Measurements from ENCODE around the gene CD55. TPM values are rescaled to one million over a fixed set of nuclear protein-coding genes. Genes with fewer than 3 reads are reported as not detected.

The CD55 gene
- total and polyA plus RNA-seq, 4 donors, result 160 to 293 (median 255) TPM

GRCh38 chr1:207298186-207298585, 23.3 kb upstream of the CD55 start:
- Histone ChIP-seq H3K4me3 (no peak overlapping the region), H3K9me3 (ENCODE audit: control insufficient read depth in 4 of 4, insufficient read depth in 3 of 4, low read length in 3 of 4) (no peaks in the 10 kb centered on the region), H3K27me3 (ENCODE audit: control insufficient read depth in 3 of 3, insufficient read depth in 3 of 3, low read length in 2 of 3) (no peaks in the 10 kb centered on the region), H3K4me1 (ENCODE audit: control insufficient read depth in 5 of 5, insufficient read depth in 5 of 5, low read length in 5 of 5) (peaks cover 0 to 3% (median 0%) of the 10 kb centered on the region in 5 donors), H3K27ac (ENCODE audit: low read depth in 1 of 2, low read length in 1 of 2) (peak overlapping the region in 1 of 2 donors; percentile 53), H3K36me3 (ENCODE audit: control insufficient read depth in 4 of 4, insufficient read depth in 4 of 4, low read length in 4 of 4) (no peaks in the 10 kb centered on the region), H3K9ac (ENCODE audit: insufficient read depth in 1 of 2, low read length in 2 of 2) (no peak overlapping the region)
- TF ChIP-seq, protein P1, sequence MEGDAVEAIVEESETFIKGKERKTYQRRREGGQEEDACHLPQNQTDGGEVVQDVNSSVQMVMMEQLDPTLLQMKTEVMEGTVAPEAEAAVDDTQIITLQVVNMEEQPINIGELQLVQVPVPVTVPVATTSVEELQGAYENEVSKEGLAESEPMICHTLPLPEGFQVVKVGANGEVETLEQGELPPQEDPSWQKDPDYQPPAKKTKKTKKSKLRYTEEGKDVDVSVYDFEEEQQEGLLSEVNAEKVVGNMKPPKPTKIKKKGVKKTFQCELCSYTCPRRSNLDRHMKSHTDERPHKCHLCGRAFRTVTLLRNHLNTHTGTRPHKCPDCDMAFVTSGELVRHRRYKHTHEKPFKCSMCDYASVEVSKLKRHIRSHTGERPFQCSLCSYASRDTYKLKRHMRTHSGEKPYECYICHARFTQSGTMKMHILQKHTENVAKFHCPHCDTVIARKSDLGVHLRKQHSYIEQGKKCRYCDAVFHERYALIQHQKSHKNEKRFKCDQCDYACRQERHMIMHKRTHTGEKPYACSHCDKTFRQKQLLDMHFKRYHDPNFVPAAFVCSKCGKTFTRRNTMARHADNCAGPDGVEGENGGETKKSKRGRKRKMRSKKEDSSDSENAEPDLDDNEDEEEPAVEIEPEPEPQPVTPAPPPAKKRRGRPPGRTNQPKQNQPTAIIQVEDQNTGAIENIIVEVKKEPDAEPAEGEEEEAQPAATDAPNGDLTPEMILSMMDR (IDR thresholded peaks at IDR 0.05; ENCODE audit: control extremely low read depth, extremely low read depth), result no peak
- peak; percentile 44 for ATAC-seq (ENCODE audit: insufficient read depth, low FRiP score)
- DNase-seq, result no peak
- 40 to 61% methylated on average over 2 of the region's 2 CpGs for WGBS, 2 donors

- peak in 2 of 3 donors; percentile 31 to 49 for DNase-seq
- Histone ChIP-seq H3K4me3 (no peak overlapping the region), H3K9me3 (ENCODE audit: control insufficient read depth in 4 of 4, insufficient read depth in 3 of 4, low read length in 3 of 4) (no peaks in the 10 kb centered on the region), H3K4me1 (ENCODE audit: control insufficient read depth in 5 of 5, insufficient read depth in 5 of 5, low read length in 5 of 5) (peaks cover 0 to 3% (median 0%) of the 10 kb centered on the region in 5 donors), H3K9ac (ENCODE audit: insufficient read depth in 1 of 2, low read length in 2 of 2) (no peak overlapping the region), H3K36me3 (ENCODE audit: control insufficient read depth in 4 of 4, insufficient read depth in 4 of 4, low read length in 4 of 4) (no peaks in the 10 kb centered on the region), H3K27ac (ENCODE audit: low read depth in 1 of 2, low read length in 1 of 2) (peak overlapping the region in 1 of 2 donors; percentile 1), H3K27me3 (ENCODE audit: control insufficient read depth in 3 of 3, insufficient read depth in 3 of 3, low read length in 2 of 3) (no peaks in the 10 kb centered on the region)
- TF ChIP-seq, protein P1 (IDR thresholded peaks at IDR 0.05; ENCODE audit: control extremely low read depth, extremely low read depth), result no peak
- WGBS, 2 donors, result 42 to 56% methylated on average over 4 of the region's 4 CpGs
- peak; percentile 76 for ATAC-seq (ENCODE audit: insufficient read depth, low FRiP score)
Observed at GRCh38 chr1:207298636-207299398, 22.7 kb upstream of the CD55 start.

GRCh38 chr1:207300970-207301369, 20.5 kb upstream of the CD55 start:
- ATAC-seq (ENCODE audit: insufficient read depth, low FRiP score) (no peak), DNase-seq (no peak)
- TF ChIP-seq, protein P1 (IDR thresholded peaks at IDR 0.05; ENCODE audit: control extremely low read depth, extremely low read depth), result no peak
- no peaks in the 10 kb centered on the region for H3K9me3 ChIP-seq (ENCODE audit: control insufficient read depth in 4 of 4, insufficient read depth in 3 of 4, low read length in 3 of 4)
- H3K9ac ChIP-seq (ENCODE audit: insufficient read depth in 1 of 2, low read length in 2 of 2), result no peak overlapping the region
- H3K4me3 ChIP-seq, result no peak overlapping the region
- peaks cover 0 to 3% (median 0%) of the 10 kb centered on the region in 5 donors for H3K4me1 ChIP-seq (ENCODE audit: control insufficient read depth in 5 of 5, insufficient read depth in 5 of 5, low read length in 5 of 5)
- H3K27me3 ChIP-seq (ENCODE audit: control insufficient read depth in 3 of 3, insufficient read depth in 3 of 3, low read length in 2 of 3), result no peaks in the 10 kb centered on the region
- H3K27ac ChIP-seq (ENCODE audit: low read depth in 1 of 2, low read length in 1 of 2), result no peak overlapping the region
- no peaks in the 10 kb centered on the region for H3K36me3 ChIP-seq (ENCODE audit: control insufficient read depth in 4 of 4, insufficient read depth in 4 of 4, low read length in 4 of 4)
